C4-2B (cell line): ENCODE data around the gene LOXHD1.

Experiments used
- ZFX ChIP-seq: fragments of 450-650 bp; IDR thresholded peaks from 2 replicates; pipeline ENCODE4 v1.6.1; 2017
- TF ChIP-seq, protein P1 (sequence below): fragments of 450-650 bp; conservative IDR thresholded peaks from 2 replicates; pipeline ENCODE4 v1.5.1; 2017; ENCODE audit warnings: mild to moderate bottlenecking

GRCh38 chr18:46435031-46435430, 222.0 kb downstream of the LOXHD1 start:
- TF ChIP-seq, protein P1, sequence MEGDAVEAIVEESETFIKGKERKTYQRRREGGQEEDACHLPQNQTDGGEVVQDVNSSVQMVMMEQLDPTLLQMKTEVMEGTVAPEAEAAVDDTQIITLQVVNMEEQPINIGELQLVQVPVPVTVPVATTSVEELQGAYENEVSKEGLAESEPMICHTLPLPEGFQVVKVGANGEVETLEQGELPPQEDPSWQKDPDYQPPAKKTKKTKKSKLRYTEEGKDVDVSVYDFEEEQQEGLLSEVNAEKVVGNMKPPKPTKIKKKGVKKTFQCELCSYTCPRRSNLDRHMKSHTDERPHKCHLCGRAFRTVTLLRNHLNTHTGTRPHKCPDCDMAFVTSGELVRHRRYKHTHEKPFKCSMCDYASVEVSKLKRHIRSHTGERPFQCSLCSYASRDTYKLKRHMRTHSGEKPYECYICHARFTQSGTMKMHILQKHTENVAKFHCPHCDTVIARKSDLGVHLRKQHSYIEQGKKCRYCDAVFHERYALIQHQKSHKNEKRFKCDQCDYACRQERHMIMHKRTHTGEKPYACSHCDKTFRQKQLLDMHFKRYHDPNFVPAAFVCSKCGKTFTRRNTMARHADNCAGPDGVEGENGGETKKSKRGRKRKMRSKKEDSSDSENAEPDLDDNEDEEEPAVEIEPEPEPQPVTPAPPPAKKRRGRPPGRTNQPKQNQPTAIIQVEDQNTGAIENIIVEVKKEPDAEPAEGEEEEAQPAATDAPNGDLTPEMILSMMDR = no peak
- TF ChIP-seq ZFX = no peak
